PC-9 (cell line): ENCODE data around the gene POLR3F. TPM values are rescaled to one million over a fixed set of nuclear protein-coding genes. Genes with fewer than 3 reads are reported as not detected.
"Not testable (repeated sequence)": the region's sequence is repeated elsewhere in the genome, so short reads cannot be mapped to it uniquely, and the experiment has no call there.

ENCODE experiments used
- BruUV-seq: library from RNA; stranded (reverse); fragments of 400-500 nt; replicated peaks from 2 replicates; lab custom pipeline; 2021; lab: Mats Ljungman, UMichigan
- CTCF ChIA-PET: fragments of 300-600 bp; sonication (Branson Sonifier 250); formaldehyde crosslinking; loops from one replicate; lab custom pipeline; 2022; ENCODE audit warnings: antibody characterized with exemption; lab: Charles Lee
- POLR2A ChIA-PET: fragments of 300-600 bp; sonication (Branson Sonifier 250); formaldehyde crosslinking; loops from one replicate; lab custom pipeline; 2022; ENCODE audit warnings: antibody characterized with exemption; ENCODE audit not compliant: unreplicated experiment; lab: Charles Lee
- DNase-seq, 2 experiments: peaks; one replicate each; pipeline versions ENCODE4 v3.0.0 to v3.0.0-alpha.2; 2015 to 2022; ENCODE audit warnings: mixed read lengths in 1 of 2
- H2AFZ ChIP-seq: fragments of 200-600 bp; sonication (generic); 2 replicates; pipeline ENCODE4 v1.8.1; 2017; ENCODE audit warnings: antibody characterized with exemption
- H3F3A ChIP-seq: fragments of 200-600 bp; sonication (generic); 2 replicates; pipeline ENCODE4 v1.8.1; 2017; ENCODE audit warnings: antibody characterized with exemption, mild to moderate bottlenecking, low read depth; ENCODE audit not compliant: insufficient read depth
- H3K27ac ChIP-seq: fragments of 200-600 bp; sonication (generic); 2 replicates; pipeline ENCODE4 v1.6.1; 2016; ENCODE audit warnings: mixed run types
- H3K27me3 ChIP-seq: fragments of 200-600 bp; sonication (generic); 2 replicates; pipeline ENCODE4 v1.6.1; 2016; ENCODE audit warnings: low read depth, mixed run types; ENCODE audit not compliant: insufficient read depth
- H3K36me3 ChIP-seq: fragments of 200-600 bp; sonication (generic); 2 replicates; pipeline ENCODE4 v1.6.1; 2016; ENCODE audit warnings: low read depth, mixed run types
- H3K4me1 ChIP-seq: fragments of 200-600 bp; sonication (generic); replicated peaks from 2 replicates; pipeline ENCODE4 v1.6.1; 2016; ENCODE audit warnings: mixed run types; ENCODE audit not compliant: insufficient read depth
- H3K4me2 ChIP-seq: fragments of 200-600 bp; sonication (generic); 2 replicates; pipeline ENCODE4 v1.6.1; 2017; ENCODE audit warnings: mixed run types
- H3K4me3 ChIP-seq: fragments of 200-600 bp; sonication (generic); 2 replicates; pipeline ENCODE4 v1.6.1; 2016; ENCODE audit warnings: mixed run types
- H3K79me2 ChIP-seq: fragments of 200-600 bp; sonication (generic); 2 replicates; pipeline ENCODE4 v1.6.1; 2017; ENCODE audit warnings: low read depth, mixed run types
- H3K9me2 ChIP-seq: fragments of 200-600 bp; sonication (generic); 2 replicates; pipeline ENCODE4 v1.8.1; 2017; ENCODE audit warnings: mild to moderate bottlenecking; ENCODE audit not compliant: insufficient read depth
- H3K9me3 ChIP-seq: fragments of 200-600 bp; sonication (generic); 2 replicates; pipeline ENCODE4 v1.8.1; 2016; ENCODE audit warnings: low read depth; ENCODE audit not compliant: insufficient read depth
- H4K20me1 ChIP-seq: fragments of 200-600 bp; sonication (generic); 2 replicates; pipeline ENCODE4 v1.8.1; 2017; ENCODE audit not compliant: insufficient read depth
- CTCF ChIP-seq: fragments of 200-600 bp; sonication (generic); conservative IDR thresholded peaks from 2 replicates; pipeline ENCODE4 v1.6.1; 2017; ENCODE audit warnings: mixed run types, antibody characterized with exemption, mild to moderate bottlenecking, moderate library complexity
- EZH2 ChIP-seq: fragments of 200-600 bp; sonication (generic); IDR thresholded peaks from 2 replicates; pipeline ENCODE4 v1.8.0; 2017; ENCODE audit warnings: antibody characterized with exemption, low read depth
- intact Hi-C: fragments of 100-400 bp; cut with micrococcal nuclease; formaldehyde crosslinking; loops from one replicate; pipeline ENCODE4 v1.10.0; 2022; ENCODE audit not compliant: unreplicated experiment
- total RNA-seq: library from RNA; stranded (reverse); gene quantifications from 2 replicates; pipeline ENCODE4 v1.2.3, GENCODE V29; 2021

The POLR3F gene
- total RNA-seq, 1 experiment from 2014 or later: 9.6 TPM

GRCh38 chr20:18497603-18498002, 30.4 kb downstream of the POLR3F start:
- no peak for DNase-seq
- Histone ChIP-seq H2AFZ (peak overlapping the region; percentile 95), H3K9me2 (no peaks in the 10 kb centered on the region), H3K27me3 (no peaks in the 10 kb centered on the region), H3K4me2 (peak overlapping the region; percentile 84), H3K4me1 (0 out of 2 replicates have a peak, but pooled peaks cover 10% of the 10 kb centered on the region), H3K9me3 (no peaks in the 10 kb centered on the region), H4K20me1 (no peaks in the 10 kb centered on the region), H3K27ac (no peak overlapping the region), H3K4me3 (peak overlapping the region; percentile 85; the same call in 1 of the 2 replicates), H3F3A (no peaks in the 10 kb centered on the region), H3K36me3 (no peaks in the 10 kb centered on the region), H3K79me2 (no peaks in the 10 kb centered on the region; the same call in 1 of the 2 replicates)
- ChIA-PET POLR2A (interaction anchor here (0.7 to 1.4 kb wide), 2 partner anchors 10 to 39 kb away, joined by 8 to 12 read pairs; partner anchors contain the start of gene SEC23B), CTCF (interaction anchor here (2.0 kb wide), 1 partner anchor 9 kb away, joined by 8 read pairs; the partner anchor contains the start of gene SEC23B)
- no peak for TF ChIP-seq CTCF
- TF ChIP-seq EZH2: no peak
- intact Hi-C loops: loop anchor here (1.0 to 10.0 kb wide), 3 partner anchors 10 to 297 kb away; partner anchors contain the start of genes DZANK1, POLR3F and SEC23B
- no TSS peak for BruUV-seq

DNA sequence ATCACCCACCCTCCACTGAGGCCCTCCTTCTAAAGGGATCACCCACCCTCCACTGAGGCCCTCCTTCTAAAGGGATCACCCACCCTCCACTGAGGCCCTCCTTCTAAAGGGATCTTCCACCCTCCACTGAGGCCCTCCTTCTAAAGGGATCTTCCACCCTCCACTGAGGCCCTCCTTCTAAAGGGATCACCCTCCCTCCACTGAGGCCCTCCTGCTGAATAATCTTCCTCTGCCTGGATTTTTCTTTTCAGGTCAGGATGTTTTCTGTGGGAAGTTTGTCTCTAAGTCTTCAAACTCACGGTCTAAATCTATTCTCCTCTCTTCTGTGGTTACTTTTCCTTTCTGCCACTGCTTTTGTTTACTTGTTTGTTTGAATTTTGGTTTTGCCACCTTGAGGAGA, 34.5 kb downstream of the POLR3F start:
- intact Hi-C loops, CTCF ChIA-PET, DNase-seq, H3F3A ChIP-seq, H3K9me2 ChIP-seq, H3K4me3 ChIP-seq, H3K36me3 ChIP-seq, H4K20me1 ChIP-seq, H3K9me3 ChIP-seq, H3K27me3 ChIP-seq, H3K79me2 ChIP-seq, H3K27ac ChIP-seq, BruUV-seq, H3K4me2 ChIP-seq, POLR2A ChIA-PET: not testable (repeated sequence)
- Histone ChIP-seq H2AFZ (peak overlapping the region; percentile 66; the same call in 1 of the 2 replicates), H3K4me1 (peaks cover 12% of the 10 kb centered on the region)

- H3K4me1 ChIP-seq: peaks cover 18% of the 10 kb centered on the region
- TF ChIP-seq EZH2 (no peak), CTCF (no peak)
- no peak for DNase-seq
- CTCF ChIA-PET: no interaction called here
- no peaks in the 10 kb centered on the region for H4K20me1 ChIP-seq
- H2AFZ ChIP-seq: no peak overlapping the region
- no peaks in the 10 kb centered on the region for H3K27me3 ChIP-seq
- H3K4me3 ChIP-seq: no peak overlapping the region
- no peak overlapping the region for H3K27ac ChIP-seq
- intact Hi-C loops: loop anchor here (5.0 kb wide), 1 partner anchor 537 kb away; the partner anchor contains the start of genes MGME1 and SNX5
- no peaks in the 10 kb centered on the region for H3K9me2 ChIP-seq
- BruUV-seq: no TSS peak
- POLR2A ChIA-PET: no interaction called here
- no peaks in the 10 kb centered on the region for H3K36me3 ChIP-seq
- peaks cover 5% of the 10 kb centered on the region; the same call in 1 of the 2 replicates for H3F3A ChIP-seq
- no peaks in the 10 kb centered on the region for H3K9me3 ChIP-seq
- no peak overlapping the region for H3K4me2 ChIP-seq
- peaks cover 16% of the 10 kb centered on the region for H3K79me2 ChIP-seq
These were observed 37.4 kb downstream of the POLR3F start for GRCh38 chr20:18504479-18505060.
